HG03045 (cell line): ENCODE measurements around the gene CTDP1.

Experiments
- ATAC-seq: cut with Tn5 transposase; IDR thresholded peaks from one replicate; pipeline ENCODE4 v1.9.1; 2021; ENCODE audit warnings: mild to moderate bottlenecking, moderate library complexity; ENCODE audit not compliant: unreplicated experiment

CTDP1 gene

GRCh38 chr18:79695856-79696850, 16.6 kb downstream of the CTDP1 start:
- no peak for ATAC-seq

- no peak for ATAC-seq
Measured at GRCh38 chr18:79697178-79697577, 17.6 kb downstream of the CTDP1 start.

- no peak for ATAC-seq
Measured at GRCh38 chr18:79697976-79698375, 18.4 kb downstream of the CTDP1 start.

- no peak for ATAC-seq
Measured at GRCh38 chr18:79698668-79699335, 19.2 kb downstream of the CTDP1 start.

- ATAC-seq = no peak
Measured at GRCh38 chr18:79699653-79700052, 20.1 kb downstream of the CTDP1 start.

- ATAC-seq = no peak
Measured at GRCh38 chr18:79702906-79703305, 23.3 kb downstream of the CTDP1 start.

GRCh38 chr18:79704631-79705030, 25.0 kb downstream of the CTDP1 start:
- no peak for ATAC-seq

- no peak for ATAC-seq
Measured at GRCh38 chr18:79705272-79705671, 25.7 kb downstream of the CTDP1 start.

GRCh38 chr18:79706006-79706405, 26.4 kb downstream of the CTDP1 start:
- ATAC-seq = no peak

- no peak for ATAC-seq
Measured at GRCh38 chr18:79706658-79707057, 27.1 kb downstream of the CTDP1 start.

- no peak for ATAC-seq
Measured at GRCh38 chr18:79707239-79707638, 27.6 kb downstream of the CTDP1 start.

- no peak for ATAC-seq
Measured at GRCh38 chr18:79707671-79708070, 28.1 kb downstream of the CTDP1 start.

GRCh38 chr18:79708412-79708811, 28.8 kb downstream of the CTDP1 start:
- ATAC-seq = no peak

GRCh38 chr18:79712206-79712857, 32.7 kb downstream of the CTDP1 start:
- ATAC-seq = no peak

GRCh38 chr18:79713341-79713740, 33.7 kb downstream of the CTDP1 start:
- ATAC-seq = no peak

GRCh38 chr18:79714531-79715240, 35.1 kb downstream of the CTDP1 start:
- ATAC-seq = no peak

- ATAC-seq = no peak
Measured at GRCh38 chr18:79715280-79715679, 35.7 kb downstream of the CTDP1 start.

- no peak for ATAC-seq
Measured at GRCh38 chr18:79717059-79717458, 37.5 kb downstream of the CTDP1 start.

- ATAC-seq = no peak
Measured at GRCh38 chr18:79717555-79718074, 38.0 kb downstream of the CTDP1 start.

- no peak for ATAC-seq
Measured at GRCh38 chr18:79718126-79718525, 38.5 kb downstream of the CTDP1 start.
